H1 (cell line): ENCODE results near the gene SPCS3. TPM values are rescaled to one million over a fixed set of nuclear protein-coding genes. Genes with fewer than 3 reads are reported as not detected.

Experiments used
- CTCF ChIA-PET: fragments of 300-600 bp; sonication (Branson Sonifier 250); formaldehyde crosslinking; loops from one replicate; lab custom pipeline; 2021; ENCODE audit not compliant: partially characterized antibody; lab: Charles Lee
- POLR2A ChIA-PET: fragments of 300-600 bp; sonication (Branson Sonifier 250); formaldehyde crosslinking; loops from one replicate; lab custom pipeline; 2021; ENCODE audit warnings: inconsistent platforms; ENCODE audit not compliant: partially characterized antibody; lab: Charles Lee
- DNase-seq, 2 experiments: peaks; one replicate each; pipeline versions ENCODE4 v3.0.0 to v3.0.0-alpha.2; 2010 to 2022; ENCODE audit warnings: low spot score in 2 of 2, low read depth in 1 of 2, mixed read lengths in 1 of 2
- FAIRE-seq: peaks from 2 replicates; lab custom pipeline; 2011; peaks lifted over from hg19 to GRCh38; lab: Jason Lieb, UNC
- H2AFZ ChIP-seq: 2 replicates; pipeline ENCODE4 v1.8.1; 2012; ENCODE audit warnings: low read length, inconsistent platforms
- H2AK5ac ChIP-seq: 2 replicates; pipeline ENCODE4 v1.6.1; 2013; ENCODE audit warnings: low read depth, low read length
- H2BK120ac ChIP-seq: replicated peaks from 2 replicates; pipeline ENCODE3; 2013; ENCODE audit warnings: low read depth, low read length, inconsistent platforms
- H2BK12ac ChIP-seq: 2 replicates; pipeline ENCODE4 v1.6.1; 2013; ENCODE audit warnings: low read depth, low read length
- H2BK15ac ChIP-seq: 2 replicates; pipeline ENCODE4 v1.6.1; 2013; ENCODE audit warnings: low read length
- H2BK20ac ChIP-seq: 2 replicates; pipeline ENCODE4 v1.6.1; 2013; ENCODE audit warnings: low read length
- H2BK5ac ChIP-seq: 2 replicates; pipeline ENCODE4 v1.6.1; 2013; ENCODE audit warnings: low read depth, low read length
- H3K14ac ChIP-seq: 2 replicates; pipeline ENCODE4 v1.6.1; 2013; ENCODE audit warnings: inconsistent platforms; ENCODE audit not compliant: insufficient read length
- H3K18ac ChIP-seq: 2 replicates; pipeline ENCODE4 v1.6.1; 2013; ENCODE audit warnings: low read length; ENCODE audit errors: extremely low read depth
- H3K23ac ChIP-seq: 2 replicates; pipeline ENCODE4 v1.6.1; 2013; ENCODE audit warnings: inconsistent platforms; ENCODE audit not compliant: insufficient read length
- H3K23me2 ChIP-seq: 2 replicates; pipeline ENCODE4 v1.6.1; 2013; ENCODE audit warnings: low read depth, low read length
- H3K27ac ChIP-seq: 2 replicates; pipeline ENCODE4 v1.6.1; 2011; ENCODE audit warnings: low read depth, low read length, inconsistent platforms
- H3K27me3 ChIP-seq, 4 experiments: replicated peaks in 1 of 4; 1 replicate in 1 of 4; 2 replicates in 3 of 4; pipeline versions ENCODE4 v1.6.1 to v1.8.1; 2011 to 2013; ENCODE audit warnings: low read length in 3 of 4, mild to moderate bottlenecking in 3 of 4, inconsistent platforms in 2 of 4, mixed read lengths in 2 of 4, moderate library complexity in 1 of 4; ENCODE audit not compliant: control insufficient read depth in 3 of 4, insufficient read depth in 3 of 4; ENCODE audit errors: extremely low read depth in 1 of 4
- H3K36me3 ChIP-seq, 4 experiments: 2 replicates each; pipeline versions ENCODE4 v1.6.1 to v1.8.1; 2011 to 2013; ENCODE audit warnings: mild to moderate bottlenecking in 4 of 4, low read length in 3 of 4, moderate library complexity in 2 of 4, control low read depth in 1 of 4, inconsistent platforms in 1 of 4; ENCODE audit not compliant: insufficient read depth in 4 of 4, control insufficient read depth in 2 of 4
- H3K4ac ChIP-seq: replicated peaks from 2 replicates; pipeline ENCODE3; 2013; ENCODE audit warnings: low read length, low read depth, mixed read lengths, inconsistent platforms; ENCODE audit not compliant: insufficient read length
- H3K4me1 ChIP-seq, 4 experiments: replicated peaks in 1 of 4; 1 replicate in 1 of 4; 2 replicates in 3 of 4; pipeline versions ENCODE4 v1.6.1 to v1.8.1; 2011 to 2013; ENCODE audit warnings: low read length in 3 of 4, inconsistent platforms in 2 of 4, mixed read lengths in 1 of 4; ENCODE audit not compliant: insufficient read depth in 4 of 4, control insufficient read depth in 3 of 4
- H3K4me2 ChIP-seq, 2 experiments: 2 replicates each; pipeline versions ENCODE4 v1.6.1 to v1.8.1; 2011 to 2013; ENCODE audit warnings: low read depth in 2 of 2, low read length in 2 of 2, control low read depth in 1 of 2, inconsistent platforms in 1 of 2, mild to moderate bottlenecking in 1 of 2; ENCODE audit not compliant: insufficient read depth in 1 of 2
- H3K4me3 ChIP-seq, 4 experiments: fragments of 200-600, 300-600 bp in 1 of 4; sonication (generic), shearing (Covaris generic), sonication (Bioruptor Twin) in 1 of 4; 2 replicates each; pipeline versions ENCODE4 v1.5.1 to v1.8.1; 2011 to 2016; ENCODE audit warnings: low read length in 4 of 4, low read depth in 3 of 4, control low read depth in 2 of 4, inconsistent platforms in 2 of 4, mild to moderate bottlenecking in 2 of 4, mixed read lengths in 1 of 4, moderate library complexity in 1 of 4; ENCODE audit not compliant: insufficient read depth in 2 of 4; ENCODE audit errors: extremely low read depth in 1 of 4
- H3K56ac ChIP-seq: replicated peaks from 2 replicates; pipeline ENCODE3; 2013; ENCODE audit warnings: low read depth, mild to moderate bottlenecking, mixed read lengths, low read length, inconsistent platforms; ENCODE audit not compliant: insufficient read length
- H3K79me1 ChIP-seq: 2 replicates; pipeline ENCODE4 v1.6.1; 2013; ENCODE audit warnings: low read depth, low read length, control low read depth
- H3K79me2 ChIP-seq, 2 experiments: 2 replicates each; pipeline versions ENCODE4 v1.6.1 to v1.8.1; 2012 to 2013; ENCODE audit warnings: low read length in 2 of 2, mild to moderate bottlenecking in 2 of 2, inconsistent platforms in 1 of 2; ENCODE audit not compliant: insufficient read depth in 2 of 2, control insufficient read depth in 1 of 2
- H3K9ac ChIP-seq, 4 experiments: replicated peaks in 1 of 4; 1 replicate in 1 of 4; 2 replicates in 3 of 4; pipeline versions ENCODE4 v1.6.1 to v1.8.1; 2011 to 2013; ENCODE audit warnings: low read depth in 3 of 4, low read length in 3 of 4, control low read depth in 2 of 4, mild to moderate bottlenecking in 2 of 4, moderate library complexity in 2 of 4, inconsistent platforms in 1 of 4; ENCODE audit errors: extremely low read depth in 1 of 4
- H3K9me3 ChIP-seq, 2 experiments: 2 replicates each; pipeline versions ENCODE4 v1.6.1 to v1.8.1; 2012 to 2013; ENCODE audit warnings: mild to moderate bottlenecking in 2 of 2, moderate library complexity in 2 of 2, control low read depth in 1 of 2, inconsistent platforms in 1 of 2, low read depth in 1 of 2, low read length in 1 of 2, mixed read lengths in 1 of 2; ENCODE audit not compliant: insufficient read depth in 2 of 2
- H4K20me1 ChIP-seq, 2 experiments: replicated peaks in 1 of 2; 2 replicates each; pipeline versions ENCODE3 to v1.8.1; 2011 to 2013; ENCODE audit warnings: inconsistent platforms in 2 of 2, low read length in 2 of 2, mild to moderate bottlenecking in 1 of 2; ENCODE audit not compliant: insufficient read depth in 2 of 2, control insufficient read depth in 1 of 2
- H4K5ac ChIP-seq: 2 replicates; pipeline ENCODE4 v1.6.1; 2013; ENCODE audit warnings: low read length, low read depth, mixed read lengths, inconsistent platforms; ENCODE audit not compliant: insufficient read length
- H4K8ac ChIP-seq: 2 replicates; pipeline ENCODE4 v1.8.0; 2013; ENCODE audit warnings: mild to moderate bottlenecking, moderate library complexity, low read length, inconsistent platforms; ENCODE audit not compliant: insufficient read depth; ENCODE audit errors: extremely low read depth
- H4K91ac ChIP-seq: replicated peaks from 2 replicates; pipeline ENCODE3; 2013; ENCODE audit warnings: low read length, mixed read lengths, inconsistent platforms; ENCODE audit not compliant: insufficient read length
- BCL11A ChIP-seq, 2 experiments: IDR thresholded peaks; one replicate each; pipeline ENCODE4 v1.6.1; 2011; ENCODE audit warnings: low read depth in 2 of 2, low read length in 2 of 2, mild to moderate bottlenecking in 2 of 2
- BRCA1 ChIP-seq: IDR thresholded peaks from 2 replicates; pipeline ENCODE4 v1.6.1; 2012; ENCODE audit warnings: low read depth, low read length, improper control_type of control experiment
- CBX8 ChIP-seq: fragments of 300-800, 300-1000 bp; sonication (generic); IDR thresholded peaks from 2 replicates; pipeline ENCODE4 v1.7.1; 2016; ENCODE audit warnings: low read depth, low read length, borderline replicate concordance
- CEBPB ChIP-seq: IDR thresholded peaks from 2 replicates; pipeline ENCODE4 v1.6.1; 2012; ENCODE audit warnings: low read depth, low read length
- FOSL1 ChIP-seq: IDR thresholded peaks from 2 replicates; pipeline ENCODE4 v1.6.1; 2011; ENCODE audit warnings: mild to moderate bottlenecking, low read depth, low read length, moderate library complexity; ENCODE audit not compliant: insufficient read depth
- MAFK ChIP-seq: IDR thresholded peaks from 2 replicates; pipeline ENCODE4 v1.6.1; 2012; ENCODE audit warnings: low read depth, mild to moderate bottlenecking, improper control_type of control experiment, low read length
- POLR2AphosphoS5 ChIP-seq: IDR thresholded peaks from 2 replicates; pipeline ENCODE4 v1.6.1; 2011; ENCODE audit warnings: low read depth, low read length
- SUZ12 ChIP-seq: fragments of 200-600 bp; sonication (generic); IDR thresholded peaks from 2 replicates; pipeline ENCODE4 v1.6.1; 2012; ENCODE audit warnings: mild to moderate bottlenecking, inconsistent platforms, low read length, moderate library complexity, mixed read lengths
- TBP ChIP-seq: IDR thresholded peaks from 2 replicates; pipeline ENCODE4 v1.6.1; 2011; ENCODE audit warnings: low read depth, low read length, improper control_type of control experiment
- WGBS, 2 experiments: shearing (Covaris generic) in 1 of 2; methylation state at CpG; one replicate each; pipeline versions ENCODE4 v1.1.6 to v1.1.7; 2013 to 2015; ENCODE audit warnings: low lambda C conversion rate in 2 of 2, mixed read lengths in 2 of 2, inconsistent platforms in 1 of 2, low coverage in 1 of 2, missing lambda C conversion rate in 1 of 2; ENCODE audit not compliant: insufficient replicate concordance in 2 of 2, insufficient coverage in 1 of 2, insufficient read length in 1 of 2; ENCODE audit errors: extremely low coverage in 1 of 2, missing lambda C conversion rate in 1 of 2; 5-methylcytosine and 5-hydroxymethylcytosine counted together
- polyA plus RNA-seq, 7 experiments: library from polyadenylated mRNA; depleted of rRNA in 3 of 7; stranded (reverse) in 5 of 7; unstranded in 2 of 7; fragments of >200 nt in 5 of 7; fragments of 200-250 nt in 2 of 7; gene quantifications; 1 replicate in 5 of 7; 2 replicates in 1 of 7; 4 replicates in 1 of 7; pipeline versions ENCODE4 v1.2.1 to v1.2.3, GENCODE V29; 2011 to 2013; ENCODE audit warnings: missing spikeins in 2 of 7, mixed read lengths in 2 of 7
- total RNA-seq: library from RNA; stranded (reverse); fragmentation: NEBNext Ultra II Directional; extraction: Animal tissue kit (Norgen Biotek cat#: 25700); gene quantifications from 2 replicates; pipeline ENCODE4 v1.2.1, GENCODE V29; 2021

SPCS3 gene
- total and polyA plus RNA-seq, 2 of the 8 experiments (the other 6 are each of a cell fraction or from before 2014, with no cell fraction given): 18.4 to 117 TPM

DNA sequence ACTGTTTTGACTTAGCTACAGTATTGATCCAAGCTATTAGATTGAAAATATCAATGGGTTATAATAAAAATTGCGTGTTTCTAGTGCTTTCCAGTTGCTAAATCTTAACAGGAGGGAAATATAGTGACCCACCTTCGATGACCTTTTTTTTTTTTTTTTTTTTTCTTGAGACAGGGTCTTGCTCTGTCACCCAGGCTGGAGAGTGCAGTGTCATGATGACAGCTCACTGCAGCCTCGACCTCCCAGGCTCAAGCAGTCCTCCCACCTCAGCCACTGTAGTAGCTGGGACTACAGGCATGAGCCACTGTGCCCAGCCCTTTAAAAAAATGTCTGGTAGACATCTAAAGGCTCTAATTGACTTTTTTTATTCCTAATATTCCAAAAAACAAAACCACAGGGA, 47.0 kb upstream of the SPCS3 start:
- H3K9ac ChIP-seq: no peak overlapping the region
- H3K23me2 ChIP-seq: no peaks in the 10 kb centered on the region
- no peak overlapping the region for H2BK12ac ChIP-seq
- H3K27me3 ChIP-seq: no peaks in the 10 kb centered on the region
- no peak overlapping the region for H3K27ac ChIP-seq
- no peak overlapping the region for H3K4me3 ChIP-seq
- no peak overlapping the region for H3K56ac ChIP-seq
- ChIA-PET CTCF (interaction anchor here (1.1 to 2.1 kb wide), 3 partner anchors 11 to 35 kb away, joined by 3 to 7 read pairs (median 5); no protein-coding TSS in a partner anchor), POLR2A (no interaction called here)
- H2AFZ ChIP-seq: no peak overlapping the region
- H2AK5ac ChIP-seq: no peak overlapping the region
- H3K4ac ChIP-seq: no peak overlapping the region
- no peak overlapping the region for H4K91ac ChIP-seq
- no peaks in the 10 kb centered on the region for H3K9me3 ChIP-seq
- H3K23ac ChIP-seq: no peak overlapping the region
- H4K5ac ChIP-seq: no peak overlapping the region
- H3K4me2 ChIP-seq: no peak overlapping the region
- TF ChIP-seq BRCA1 (no peak), FOSL1 (no peak), BCL11A (IDR thresholded peaks at IDR 0.05; ENCODE audit: low read depth in 2 of 2, low read length in 2 of 2) (no peak), POLR2AphosphoS5 (no peak), CBX8 (no peak), TBP (no peak), SUZ12 (no peak), CEBPB (no peak), MAFK (no peak)
- no peaks in the 10 kb centered on the region for H3K36me3 ChIP-seq
- no peak overlapping the region for H2BK5ac ChIP-seq
- no peak overlapping the region for H3K14ac ChIP-seq
- H3K79me1 ChIP-seq: no peaks in the 10 kb centered on the region
- DNase-seq: no peak
- H3K79me2 ChIP-seq: no peaks in the 10 kb centered on the region
- no peak overlapping the region for H2BK120ac ChIP-seq
- no peaks in the 10 kb centered on the region for H4K20me1 ChIP-seq
- H3K18ac ChIP-seq: no peak overlapping the region
- no peak overlapping the region for H2BK20ac ChIP-seq
- H3K4me1 ChIP-seq: peaks cover 0 to 2% (median 2%) of the 10 kb centered on the region in 4 experiments; a peak in 3 of 7 replicates
- no peak overlapping the region for H2BK15ac ChIP-seq
- H4K8ac ChIP-seq: no peak overlapping the region
- WGBS, 2 experiments: 91% methylated on average over 3 of the region's 3 CpGs; no CpG with 5 or more reads in 1 of the 2 experiments
- FAIRE-seq: no peak
